ENCODE measurements around the gene SLC13A2. TPM values are rescaled to one million over a fixed set of nuclear protein-coding genes. Genes with fewer than 3 reads are reported as not detected.

SLC13A2 gene
- total and polyA plus RNA-seq, 2 of the 4 experiments (the other 2 are of a cell fraction): not detected

DNA sequence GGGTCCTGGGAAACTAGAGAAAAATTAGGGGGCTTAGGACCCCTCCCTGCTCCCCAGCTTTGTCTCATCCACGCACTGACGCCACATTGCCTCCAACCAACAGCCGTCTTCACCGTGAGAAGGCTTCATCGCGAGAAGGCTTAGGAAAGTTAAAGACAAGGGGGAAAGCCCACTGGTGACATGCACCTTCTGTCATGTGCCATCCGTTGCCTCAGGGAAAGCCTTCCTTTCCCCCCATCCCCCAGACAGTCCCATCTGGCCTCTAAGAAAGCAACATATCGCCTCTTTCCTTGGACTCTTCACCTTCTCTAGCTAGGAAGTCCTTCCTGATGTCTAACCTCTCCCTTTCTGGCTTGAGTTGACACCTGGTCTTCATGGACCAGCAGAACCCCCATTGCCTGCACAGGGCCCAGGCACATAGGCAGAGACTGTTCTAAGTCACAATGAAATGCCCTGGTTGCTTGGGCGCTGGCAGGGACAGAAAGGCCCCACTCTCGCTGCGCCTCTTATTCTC is 34.8 kb downstream of the SLC13A2 start:
- Histone ChIP-seq H2BK120ac (ENCODE audit: low read depth, low read length) (no peak overlapping the region), H2BK15ac (ENCODE audit: low read depth, low read length) (no peak overlapping the region), H2AK5ac (ENCODE audit: low read depth, low read length) (no peak overlapping the region), H4K5ac (ENCODE audit: low read depth, low read length) (no peak overlapping the region), H4K20me1 (ENCODE audit: insufficient read depth, low read length) (no peaks in the 10 kb centered on the region), H2AFZ (replicated peaks; ENCODE audit: low read length, poor library complexity) (no peak overlapping the region), H2AK9ac (replicated peaks; ENCODE audit: low read depth, low read length, poor library complexity) (no peak overlapping the region), H3K14ac (replicated peaks; ENCODE audit: low read depth, low read length) (no peak overlapping the region), H3K79me1 (ENCODE audit: low read depth in 1 of 2, low read length in 2 of 2) (no peaks in the 10 kb centered on the region), H3K9ac (ENCODE audit: low read depth, low read length) (no peak overlapping the region), H3K36me3 (ENCODE audit: control insufficient read depth, insufficient read depth, low read length) (no peaks in the 10 kb centered on the region), H3K4me3 (ENCODE audit: insufficient read depth, low read depth, low read length) (no peak overlapping the region), H3K18ac (ENCODE audit: low read depth, low read length) (no peak overlapping the region), H3K9me3 (ENCODE audit: control insufficient read depth, insufficient read depth, low read length) (no peaks in the 10 kb centered on the region), H3K27me3 (ENCODE audit: control insufficient read depth, insufficient read depth, low read length) (peaks cover 89% of the 10 kb centered on the region), H3K4me2 (ENCODE audit: low read depth, low read length) (no peak overlapping the region), H3K56ac (ENCODE audit: extremely low read depth, insufficient read depth, low read length) (no peak overlapping the region), H4K8ac (ENCODE audit: low read depth in 2 of 2, low read length in 2 of 2) (no peak overlapping the region), H3K23ac (ENCODE audit: low read depth, low read length) (no peak overlapping the region), H2BK5ac (ENCODE audit: low read depth, low read length, poor library complexity, severe bottlenecking) (no peak overlapping the region), H4K91ac (ENCODE audit: insufficient read depth, low read depth, low read length) (no peak overlapping the region), H3K27ac (ENCODE audit: insufficient read depth, low read length) (no peak overlapping the region), H3K9me1 (ENCODE audit: insufficient read depth, low read length) (0 out of 2 replicates have a peak, but pooled peaks cover 9% of the 10 kb centered on the region), H3K4ac (ENCODE audit: low read depth, low read length) (no peak overlapping the region), H3K4me1 (ENCODE audit: control insufficient read depth, insufficient read depth, low read length) (no peaks in the 10 kb centered on the region), H2BK20ac (ENCODE audit: low read depth, low read length) (no peak overlapping the region)
- intact Hi-C loops (cut with micrococcal nuclease): no loop called here
- TF ChIP-seq RCOR1 (IDR thresholded peaks at IDR 0.05; ENCODE audit: insufficient replicate concordance, low read length): no peak
- no peak for TF ChIP-seq FOS (IDR thresholded peaks at IDR 0.05; ENCODE audit: low read depth, low read length)
- TF ChIP-seq MAZ (IDR thresholded peaks at IDR 0.05; ENCODE audit: borderline replicate concordance, low read depth, low read length): no peak
- TF ChIP-seq, protein P1, sequence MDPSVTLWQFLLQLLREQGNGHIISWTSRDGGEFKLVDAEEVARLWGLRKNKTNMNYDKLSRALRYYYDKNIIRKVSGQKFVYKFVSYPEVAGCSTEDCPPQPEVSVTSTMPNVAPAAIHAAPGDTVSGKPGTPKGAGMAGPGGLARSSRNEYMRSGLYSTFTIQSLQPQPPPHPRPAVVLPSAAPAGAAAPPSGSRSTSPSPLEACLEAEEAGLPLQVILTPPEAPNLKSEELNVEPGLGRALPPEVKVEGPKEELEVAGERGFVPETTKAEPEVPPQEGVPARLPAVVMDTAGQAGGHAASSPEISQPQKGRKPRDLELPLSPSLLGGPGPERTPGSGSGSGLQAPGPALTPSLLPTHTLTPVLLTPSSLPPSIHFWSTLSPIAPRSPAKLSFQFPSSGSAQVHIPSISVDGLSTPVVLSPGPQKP (IDR thresholded peaks at IDR 0.05; ENCODE audit: borderline replicate concordance, low read depth, low read length): no peak
- TF ChIP-seq MXI1 (IDR thresholded peaks at IDR 0.05; ENCODE audit: borderline replicate concordance, low read depth, low read length): no peak
- TF ChIP-seq RAD21 (IDR thresholded peaks at IDR 0.05; ENCODE audit: low read length): no peak
- no peak for TF ChIP-seq CHD1 (IDR thresholded peaks at IDR 0.05; ENCODE audit: low read depth, low read length)
- no peak for TF ChIP-seq CEBPB (IDR thresholded peaks at IDR 0.05; ENCODE audit: low read depth, low read length)
- TF ChIP-seq MAFK (IDR thresholded peaks at IDR 0.05; ENCODE audit: low read depth, low read length): no peak
- TF ChIP-seq BHLHE40 (IDR thresholded peaks at IDR 0.05; ENCODE audit: low read depth, low read length): no peak
- no peak for TF ChIP-seq USF2 (IDR thresholded peaks at IDR 0.05; ENCODE audit: low read depth, low read length)
- no peak for TF ChIP-seq NFE2L2 (IDR thresholded peaks at IDR 0.05; ENCODE audit: low read depth, low read length)
- no peak for TF ChIP-seq POLR2A (IDR thresholded peaks at IDR 0.05; ENCODE audit: low read depth, low read length)
- no peak for TF ChIP-seq RFX5 (IDR thresholded peaks at IDR 0.05; ENCODE audit: low read depth, low read length)
- TF ChIP-seq, protein P2, sequence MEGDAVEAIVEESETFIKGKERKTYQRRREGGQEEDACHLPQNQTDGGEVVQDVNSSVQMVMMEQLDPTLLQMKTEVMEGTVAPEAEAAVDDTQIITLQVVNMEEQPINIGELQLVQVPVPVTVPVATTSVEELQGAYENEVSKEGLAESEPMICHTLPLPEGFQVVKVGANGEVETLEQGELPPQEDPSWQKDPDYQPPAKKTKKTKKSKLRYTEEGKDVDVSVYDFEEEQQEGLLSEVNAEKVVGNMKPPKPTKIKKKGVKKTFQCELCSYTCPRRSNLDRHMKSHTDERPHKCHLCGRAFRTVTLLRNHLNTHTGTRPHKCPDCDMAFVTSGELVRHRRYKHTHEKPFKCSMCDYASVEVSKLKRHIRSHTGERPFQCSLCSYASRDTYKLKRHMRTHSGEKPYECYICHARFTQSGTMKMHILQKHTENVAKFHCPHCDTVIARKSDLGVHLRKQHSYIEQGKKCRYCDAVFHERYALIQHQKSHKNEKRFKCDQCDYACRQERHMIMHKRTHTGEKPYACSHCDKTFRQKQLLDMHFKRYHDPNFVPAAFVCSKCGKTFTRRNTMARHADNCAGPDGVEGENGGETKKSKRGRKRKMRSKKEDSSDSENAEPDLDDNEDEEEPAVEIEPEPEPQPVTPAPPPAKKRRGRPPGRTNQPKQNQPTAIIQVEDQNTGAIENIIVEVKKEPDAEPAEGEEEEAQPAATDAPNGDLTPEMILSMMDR (conservative IDR thresholded peaks at IDR 0.05; ENCODE audit: low read depth, low read length): no peak
- TF ChIP-seq SMC3 (IDR thresholded peaks at IDR 0.05; ENCODE audit: low read depth, low read length): no peak
- no TSS peak for BruUV-seq (replicated peaks)
- ChIA-PET POLR2A (ENCODE audit: unreplicated experiment) (no interaction called here), CTCF (no interaction called here)
- DNase-seq: no peak
- ATAC-seq (ENCODE audit: low read depth): no peak
- WGBS, 2 experiments (ENCODE audit: extremely low coverage in 2 of 2, insufficient read length in 1 of 2): 20% methylated on average over 1 of the region's 11 CpGs; no CpG with 5 or more reads in 1 of the 2 experiments
- dilution Hi-C loops (cut with HindIII; ENCODE audit: low sequenced_read_pairs, unreplicated experiment): no loop called here
- in situ Hi-C loops (cut with MboI; ENCODE audit: low sequenced_read_pairs): no loop called here
